HG03575 (cell line): ENCODE data around the gene IFNLR1.

Experiments
- ATAC-seq: cut with Tn5 transposase; IDR thresholded peaks from one replicate; pipeline ENCODE4 v1.9.1; 2021; ENCODE audit not compliant: unreplicated experiment, insufficient number of reproducible peaks, low FRiP score; ENCODE audit errors: extremely low read depth

Gene IFNLR1

GRCh38 chr1:24182061-24182460 is 5.0 kb downstream of the IFNLR1 start:
- no peak for ATAC-seq

- ATAC-seq = no peak
Measured at GRCh38 chr1:24181619-24182018, 5.5 kb downstream of the IFNLR1 start.

GRCh38 chr1:24180676-24181075 is 6.4 kb downstream of the IFNLR1 start:
- no peak for ATAC-seq

- ATAC-seq = no peak
Measured at GRCh38 chr1:24179251-24179840, 7.7 kb downstream of the IFNLR1 start.

GRCh38 chr1:24178407-24178806 is 8.7 kb downstream of the IFNLR1 start:
- no peak for ATAC-seq

GRCh38 chr1:24177161-24177560 is 9.9 kb downstream of the IFNLR1 start:
- no peak for ATAC-seq

- no peak for ATAC-seq
Measured at GRCh38 chr1:24175033-24175755, 11.9 kb downstream of the IFNLR1 start.

- no peak for ATAC-seq
Measured at GRCh38 chr1:24173638-24174575, 13.2 kb downstream of the IFNLR1 start.

- no peak for ATAC-seq
Measured at GRCh38 chr1:24172598-24172997, 14.5 kb downstream of the IFNLR1 start.

- no peak for ATAC-seq
Measured at GRCh38 chr1:24169286-24169685, 17.8 kb downstream of the IFNLR1 start.

GRCh38 chr1:24168245-24168644 is 18.8 kb downstream of the IFNLR1 start:
- ATAC-seq = no peak

- ATAC-seq = no peak
Measured at GRCh38 chr1:24167008-24167407, 20.1 kb downstream of the IFNLR1 start.

GRCh38 chr1:24165500-24165899 is 21.6 kb downstream of the IFNLR1 start:
- ATAC-seq = no peak

- no peak for ATAC-seq
Measured at GRCh38 chr1:24164004-24164403, 23.1 kb downstream of the IFNLR1 start.

- no peak for ATAC-seq
Measured at GRCh38 chr1:24162201-24162600, 24.9 kb downstream of the IFNLR1 start.

GRCh38 chr1:24161270-24161669 is 25.8 kb downstream of the IFNLR1 start:
- ATAC-seq = no peak

GRCh38 chr1:24159366-24159765 is 27.7 kb downstream of the IFNLR1 start:
- no peak for ATAC-seq

- no peak for ATAC-seq
Measured at GRCh38 chr1:24157918-24158481, 29.1 kb downstream of the IFNLR1 start.

- ATAC-seq = no peak
Measured at GRCh38 chr1:24156542-24157260, 30.4 kb downstream of the IFNLR1 start.
